IPS-NIHi7 (cell line): Measurements from ENCODE around the gene RPS6KA2.
"Not testable (repeated sequence)": the region's sequence is repeated elsewhere in the genome, so short reads cannot be mapped to it uniquely, and the experiment has no call there.

Experiments
- DNase-seq: peaks from one replicate; pipeline ENCODE4 v3.0.0; 2012; ENCODE audit warnings: mixed read lengths; ENCODE audit errors: extremely low spot score

Gene RPS6KA2

DNA sequence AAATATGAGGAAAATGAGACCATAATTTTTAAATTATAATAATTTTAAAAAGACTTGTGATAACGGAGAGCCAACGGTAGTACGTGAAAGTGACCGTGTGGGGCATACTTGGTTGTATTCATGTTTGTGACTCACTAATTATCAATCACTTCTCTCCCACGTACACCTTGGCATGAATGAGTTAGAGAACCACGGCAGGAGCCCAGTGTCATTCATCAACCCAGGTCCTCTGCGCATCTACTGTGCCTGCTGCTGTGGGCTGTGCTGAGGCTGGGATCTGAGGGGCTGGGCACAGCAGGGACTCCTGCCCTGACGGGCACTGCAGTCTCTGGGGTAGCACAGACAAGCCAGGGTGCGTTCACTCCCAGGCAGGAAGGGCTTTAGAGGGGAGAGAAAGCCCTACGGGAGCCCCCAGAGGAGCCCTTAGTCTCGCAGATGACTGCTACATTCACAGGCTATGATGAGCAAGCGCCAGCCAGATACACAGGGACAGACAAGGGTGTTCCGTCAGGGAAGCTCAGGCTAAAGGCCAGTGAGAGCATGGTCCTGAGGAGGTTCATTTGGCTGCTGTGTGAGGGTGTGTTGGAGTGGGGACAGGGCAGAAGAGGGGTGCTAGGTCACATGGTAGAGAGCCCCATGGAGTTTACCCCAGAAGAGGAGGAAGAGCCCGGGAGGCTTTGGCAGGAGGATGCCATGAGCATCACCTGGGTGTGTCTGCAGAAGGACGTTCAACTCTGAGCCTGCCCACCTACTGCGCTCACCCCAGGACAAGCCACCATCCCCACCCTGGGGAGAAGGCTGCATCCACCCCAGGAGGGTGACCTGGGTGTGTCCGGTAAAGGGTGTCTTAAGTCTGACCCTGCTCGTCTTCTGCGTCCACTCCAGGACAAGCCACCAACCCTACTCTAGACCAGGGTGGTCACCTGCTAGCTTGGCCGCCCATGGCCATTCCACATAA, 8.2 kb upstream of the RPS6KA2 start:
- DNase-seq: no peak

DNA sequence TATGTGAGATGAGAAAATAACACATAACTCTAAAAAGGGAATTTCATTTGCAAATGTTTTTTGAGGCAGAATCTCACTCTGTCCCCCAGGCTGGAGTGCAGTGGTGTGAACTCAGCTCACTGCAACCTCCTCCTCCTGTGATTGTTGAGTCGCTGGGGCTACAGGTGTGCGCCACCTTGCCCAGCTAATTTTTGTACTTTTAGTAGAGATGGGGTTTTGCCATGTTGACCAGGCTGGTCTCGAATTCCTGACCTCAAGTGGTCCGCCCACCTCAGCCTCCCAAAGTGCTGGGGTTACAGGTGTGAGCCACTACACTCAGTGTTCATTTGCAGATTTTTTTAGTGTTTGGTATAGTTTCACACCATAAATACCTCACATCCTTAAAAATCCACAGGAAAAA, 7.5 kb upstream of the RPS6KA2 start:
- not testable (repeated sequence) for DNase-seq

GRCh38 chr6:166633732-166634535, 6.9 kb upstream of the RPS6KA2 start:
- DNase-seq: no peak

GRCh38 chr6:166632731-166633130, 5.7 kb upstream of the RPS6KA2 start:
- DNase-seq: no peak

DNA sequence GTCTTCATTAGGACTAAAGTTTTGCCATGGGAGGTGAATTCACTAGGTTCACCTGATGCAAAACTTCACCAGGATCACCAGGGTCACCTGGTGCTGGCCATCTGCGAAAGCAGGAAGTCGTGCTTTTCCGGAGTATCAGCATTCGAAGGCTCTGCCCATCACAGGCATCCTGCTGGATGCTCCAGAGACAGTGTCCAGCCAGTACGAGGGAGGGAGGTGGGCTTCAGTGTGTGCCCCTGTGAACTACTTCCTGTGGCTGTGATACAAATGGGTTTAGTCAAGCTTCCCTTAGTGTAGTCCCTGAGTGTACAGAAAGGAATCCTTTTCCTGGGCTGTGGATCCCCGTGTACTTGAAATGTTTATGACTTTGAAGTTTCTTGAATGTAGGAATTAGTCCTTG, 3.4 kb upstream of the RPS6KA2 start:
- DNase-seq: peak; percentile 5

GRCh38 chr6:166629628-166630027, 2.6 kb upstream of the RPS6KA2 start:
- DNase-seq: no peak

- DNase-seq: peak; percentile 64
Measured at GRCh38 chr6:166627875-166628801, 1.1 kb upstream of the RPS6KA2 start.

- peak; percentile 48 for DNase-seq
Measured at GRCh38 chr6:166626177-166627032, 646 bp downstream of the RPS6KA2 start.

DNA sequence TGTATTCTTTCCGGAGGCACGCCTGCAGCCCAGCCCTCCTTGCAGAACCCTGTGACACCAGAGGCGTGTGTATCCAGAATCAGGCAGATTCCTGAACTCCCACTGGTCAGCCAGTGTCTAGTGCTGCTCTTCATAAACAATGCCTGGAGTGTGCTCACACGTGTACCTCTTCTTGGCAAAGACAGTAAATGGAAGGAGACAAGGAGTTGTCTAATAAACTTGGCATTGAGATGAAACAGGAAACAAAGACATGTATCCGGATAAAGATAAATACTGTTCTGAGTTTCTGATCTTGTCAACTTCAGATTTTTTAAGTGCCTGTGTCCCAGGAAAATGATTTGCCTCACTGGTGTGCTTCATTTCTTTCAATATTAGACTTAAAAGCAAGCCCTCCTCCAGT, 1.7 kb downstream of the RPS6KA2 start:
- no peak for DNase-seq

GRCh38 chr6:166624275-166624674, 2.8 kb downstream of the RPS6KA2 start:
- DNase-seq: no peak

DNA sequence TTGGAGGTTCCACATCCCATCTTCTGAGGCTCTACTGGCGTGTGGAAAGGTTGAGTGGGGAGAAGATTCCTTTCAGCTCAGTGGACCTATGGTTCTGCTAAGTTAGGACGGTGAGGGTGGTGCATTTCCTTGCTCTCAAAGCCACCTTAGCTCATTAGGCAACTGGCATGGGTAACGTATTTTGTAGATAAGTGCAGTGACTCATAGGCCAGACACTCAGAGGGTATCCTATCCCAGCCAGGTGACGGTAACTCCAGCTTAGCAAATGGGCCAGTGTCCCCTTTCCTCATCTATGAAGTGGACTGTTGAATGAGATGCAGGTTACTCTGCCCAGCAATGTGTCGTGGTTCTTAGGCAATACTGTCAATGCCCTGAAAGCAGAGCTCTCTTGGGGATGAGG, 3.7 kb downstream of the RPS6KA2 start:
- DNase-seq: no peak

DNA sequence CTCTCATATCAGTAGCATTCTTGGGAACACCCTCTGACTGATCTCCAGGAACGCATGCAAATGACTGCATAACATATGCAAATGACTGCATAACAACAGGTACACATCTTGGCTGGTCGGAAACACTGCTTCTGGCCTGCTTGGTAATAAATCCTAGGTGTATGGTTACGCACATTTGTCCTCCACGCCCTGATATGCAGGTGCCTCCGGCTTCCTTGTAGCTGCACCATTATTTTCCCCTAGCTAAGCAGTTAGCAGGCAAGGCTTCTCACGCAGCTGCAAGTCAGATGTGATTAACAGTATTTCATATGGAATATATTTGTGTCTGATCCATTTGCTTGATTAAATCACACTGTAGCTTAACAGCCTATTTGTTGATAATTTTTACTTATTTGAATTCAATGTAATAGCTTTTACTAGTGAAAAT, 5.9 kb downstream of the RPS6KA2 start:
- DNase-seq: no peak

GRCh38 chr6:166620478-166621113, 6.5 kb downstream of the RPS6KA2 start:
- no peak for DNase-seq

DNA sequence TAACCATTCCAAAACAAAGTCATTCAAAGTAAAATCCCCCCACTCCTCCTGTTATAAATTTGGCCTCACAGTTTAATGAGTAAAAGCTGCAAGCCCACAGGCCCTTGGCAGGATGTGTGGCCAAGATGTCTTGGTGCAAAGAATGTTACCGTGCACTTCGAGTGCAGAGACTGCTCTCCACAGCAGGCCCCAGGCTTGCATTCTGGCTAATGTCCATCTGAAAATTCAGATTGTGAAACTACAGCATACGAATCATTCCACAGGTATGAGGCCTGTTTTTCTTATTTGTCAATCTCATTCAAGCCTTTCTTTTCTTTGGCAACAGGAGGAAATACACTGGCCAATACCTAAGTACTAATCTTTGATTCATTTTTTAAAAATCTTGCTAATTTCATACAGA, 7.1 kb downstream of the RPS6KA2 start:
- DNase-seq: no peak

- no peak for DNase-seq
Measured at GRCh38 chr6:166618866-166619761, 7.9 kb downstream of the RPS6KA2 start.

DNA sequence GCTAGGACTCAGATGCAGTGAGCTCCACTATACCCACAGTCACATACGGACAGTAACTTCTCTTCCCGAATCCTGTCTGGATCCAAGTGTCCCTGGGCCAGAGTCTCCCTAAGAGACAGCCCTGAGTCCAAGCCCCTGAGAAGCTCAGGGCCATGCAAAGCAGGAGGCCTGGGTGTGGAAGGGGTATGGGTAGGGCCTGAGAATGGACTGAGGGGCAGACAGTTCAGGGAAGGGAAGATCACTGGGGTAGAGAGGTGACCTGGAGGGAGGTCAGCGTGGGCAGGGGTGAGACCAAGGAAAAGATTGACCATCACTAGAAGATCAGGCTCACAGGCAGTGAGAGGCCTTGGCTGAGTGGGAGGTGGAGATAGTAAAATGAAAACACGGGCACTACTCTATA, 8.8 kb downstream of the RPS6KA2 start:
- DNase-seq: no peak

GRCh38 chr6:166617359-166617758, 9.7 kb downstream of the RPS6KA2 start:
- no peak for DNase-seq

GRCh38 chr6:166616261-166617238, 10.5 kb downstream of the RPS6KA2 start:
- DNase-seq: no peak
